ENCODE measurements around the gene CDC20.
A peak's percentile ranks its signal among the peaks of the same experiment; 100 is the strongest.

CDC20 gene

GRCh38 chr1:43321331-43321891 lies 37.4 kb upstream of the CDC20 start:
- peaks cover 16 to 20% of the 10 kb centered on the region in 2 donors for H3K9me3 Mint-ChIP-seq
- no peak overlapping the region for H3K27ac Mint-ChIP-seq
- peaks cover 9% of the 10 kb centered on the region for H3K4me1 Mint-ChIP-seq
- H3K4me3 Mint-ChIP-seq, result no peak overlapping the region
- ATAC-seq, result no peak
- DNase-seq, result no peak
- no peaks in the 10 kb centered on the region for H3K27me3 Mint-ChIP-seq

- peaks cover 16 to 20% of the 10 kb centered on the region in 2 donors for H3K9me3 Mint-ChIP-seq
- ATAC-seq (no peak), DNase-seq (no peak)
- H3K27me3 Mint-ChIP-seq, result no peaks in the 10 kb centered on the region
- peaks cover 15% of the 10 kb centered on the region for H3K4me1 Mint-ChIP-seq
- H3K4me3 Mint-ChIP-seq, result no peak overlapping the region
- H3K27ac Mint-ChIP-seq, result no peak overlapping the region
Measured at GRCh38 chr1:43322506-43322905, 36.3 kb upstream of the CDC20 start.

GRCh38 chr1:43324810-43325209 lies 34.0 kb upstream of the CDC20 start:
- H3K4me1 Mint-ChIP-seq, result peaks cover 12% of the 10 kb centered on the region
- H3K27me3 Mint-ChIP-seq, result no peaks in the 10 kb centered on the region
- H3K4me3 Mint-ChIP-seq, result no peak overlapping the region
- peaks cover 20 to 27% of the 10 kb centered on the region in 2 donors for H3K9me3 Mint-ChIP-seq
- DNase-seq, result no peak
- no peak for ATAC-seq
- no peak overlapping the region for H3K27ac Mint-ChIP-seq

- Mint-ChIP-seq H3K9me3 (peaks cover 20 to 27% of the 10 kb centered on the region in 2 donors), H3K4me3 (no peak overlapping the region), H3K27me3 (no peaks in the 10 kb centered on the region), H3K27ac (no peak overlapping the region), H3K4me1 (peaks cover 18% of the 10 kb centered on the region)
- no peak for ATAC-seq
- DNase-seq, result no peak
Measured at GRCh38 chr1:43325381-43325780, 33.4 kb upstream of the CDC20 start.

- peaks cover 20 to 27% of the 10 kb centered on the region in 2 donors for H3K9me3 Mint-ChIP-seq
- no peak overlapping the region for H3K4me3 Mint-ChIP-seq
- H3K27me3 Mint-ChIP-seq, result no peaks in the 10 kb centered on the region
- ATAC-seq, result no peak
- no peak for DNase-seq
- H3K27ac Mint-ChIP-seq, result no peak overlapping the region
- peaks cover 23% of the 10 kb centered on the region for H3K4me1 Mint-ChIP-seq
Measured at GRCh38 chr1:43327549-43328292, 31.1 kb upstream of the CDC20 start.

- ATAC-seq (peak; percentile 95), DNase-seq (peak; percentile 30 to 49)
- H3K27ac Mint-ChIP-seq, result peak overlapping the region; percentile 60 to 72
- peak overlapping the region in 1 of 2 donors; percentile 57 for H3K4me3 Mint-ChIP-seq
- H3K4me1 Mint-ChIP-seq, result peaks cover 23% of the 10 kb centered on the region
- no peaks in the 10 kb centered on the region for H3K27me3 Mint-ChIP-seq
- peaks cover 8 to 16% of the 10 kb centered on the region in 2 donors for H3K9me3 Mint-ChIP-seq
Measured at GRCh38 chr1:43329995-43330751, 28.6 kb upstream of the CDC20 start.

- Mint-ChIP-seq H3K4me3 (no peak overlapping the region), H3K9me3 (peaks cover 0 to 11% of the 10 kb centered on the region in 2 donors), H3K4me1 (peaks cover 23% of the 10 kb centered on the region), H3K27me3 (no peaks in the 10 kb centered on the region), H3K27ac (no peak overlapping the region)
- DNase-seq, result no peak
- no peak for ATAC-seq
Measured at GRCh38 chr1:43331688-43332087, 27.1 kb upstream of the CDC20 start.

GRCh38 chr1:43334453-43335205 lies 24.2 kb upstream of the CDC20 start:
- Mint-ChIP-seq H3K4me3 (no peak overlapping the region), H3K27me3 (no peaks in the 10 kb centered on the region), H3K9me3 (no peaks in the 10 kb centered on the region), H3K4me1 (peaks cover 13% of the 10 kb centered on the region), H3K27ac (peak overlapping the region in 1 of 2 donors; percentile 28)
- ATAC-seq, result no peak
- no peak for DNase-seq

GRCh38 chr1:43337588-43337987 lies 21.2 kb upstream of the CDC20 start, which contains the start of gene MPL:
Gene MPL, plus strand, starts transcription at chr1:43337818. Its CDS starts 31 bp downstream, at chr1:43337849.
- no peak within 1 kb of the TSS for H3K4me3 Mint-ChIP-seq
- H3K27me3 Mint-ChIP-seq, result no peaks in the 10 kb centered on the region
- H3K4me1 Mint-ChIP-seq, result no peaks in the 10 kb centered on the region
- H3K9me3 Mint-ChIP-seq, result no peaks in the 10 kb centered on the region
- ATAC-seq (peak; percentile 39), DNase-seq (no peak)
- H3K27ac Mint-ChIP-seq, result peak within 1 kb of the TSS; percentile 29 to 42

- no peak for DNase-seq
- no peaks in the 10 kb centered on the region for H3K4me1 Mint-ChIP-seq
- ATAC-seq, result no peak
- H3K27me3 Mint-ChIP-seq, result no peaks in the 10 kb centered on the region
- no peak overlapping the region for H3K4me3 Mint-ChIP-seq
- H3K9me3 Mint-ChIP-seq, result no peaks in the 10 kb centered on the region
- peak overlapping the region in 1 of 2 donors; percentile 29 for H3K27ac Mint-ChIP-seq
Measured at GRCh38 chr1:43338001-43338400, 20.8 kb upstream of the CDC20 start.

- no peaks in the 10 kb centered on the region for H3K9me3 Mint-ChIP-seq
- DNase-seq (no peak), ATAC-seq (no peak)
- no peak overlapping the region for H3K27ac Mint-ChIP-seq
- H3K4me1 Mint-ChIP-seq, result no peaks in the 10 kb centered on the region
- no peak overlapping the region for H3K4me3 Mint-ChIP-seq
- no peaks in the 10 kb centered on the region for H3K27me3 Mint-ChIP-seq
Measured at GRCh38 chr1:43339584-43340232, 19.1 kb upstream of the CDC20 start.

GRCh38 chr1:43340559-43340958 lies 18.2 kb upstream of the CDC20 start:
- Mint-ChIP-seq H3K9me3 (no peaks in the 10 kb centered on the region), H3K4me1 (no peaks in the 10 kb centered on the region), H3K27ac (no peak overlapping the region), H3K27me3 (no peaks in the 10 kb centered on the region), H3K4me3 (no peak overlapping the region)
- DNase-seq, result no peak
- ATAC-seq, result no peak

- ATAC-seq, result no peak
- no peak for DNase-seq
- Mint-ChIP-seq H3K27me3 (no peaks in the 10 kb centered on the region), H3K4me1 (peaks cover 8% of the 10 kb centered on the region), H3K27ac (no peak overlapping the region), H3K9me3 (no peaks in the 10 kb centered on the region), H3K4me3 (no peak overlapping the region)
Measured at GRCh38 chr1:43344267-43344850, 14.4 kb upstream of the CDC20 start.

- H3K27ac Mint-ChIP-seq, result no peak overlapping the region
- ATAC-seq, result no peak
- no peak for DNase-seq
Measured at GRCh38 chr1:43345120-43345519, 13.7 kb upstream of the CDC20 start.

GRCh38 chr1:43346636-43347035 lies 12.1 kb upstream of the CDC20 start:
- Mint-ChIP-seq H3K4me3 (no peak overlapping the region), H3K27me3 (no peaks in the 10 kb centered on the region), H3K27ac (no peak overlapping the region), H3K9me3 (no peaks in the 10 kb centered on the region), H3K4me1 (peaks cover 16% of the 10 kb centered on the region)
- DNase-seq (no peak), ATAC-seq (no peak)

More at GRCh38 chr1:43345120-43345519, 13.7 kb upstream of the CDC20 start:
- Mint-ChIP-seq H3K27me3 (no peaks in the 10 kb centered on the region), H3K4me1 (peaks cover 15% of the 10 kb centered on the region), H3K4me3 (no peak overlapping the region), H3K9me3 (no peaks in the 10 kb centered on the region)

All from stimulated activated naive CD8-positive, alpha-beta T cell treated with anti-CD3 and anti-CD28 coated beads, Interleukin-15, amount 100 ng/mL, for 72 hours (primary cell).